Right lung (tissue), 10 donors: Measurements from ENCODE around the gene GCGR. TPM values are rescaled to one million over a fixed set of nuclear protein-coding genes. Genes with fewer than 3 reads are reported as not detected.

Experiments
- DNase-seq, 2 donors: peaks; one replicate each; pipeline ENCODE4 v3.0.0-alpha.2; 2013
- long read RNA-seq, 8 donors: transcript quantifications; one replicate each; lab custom pipeline, GENCODE V29; 2026
- polyA plus RNA-seq, 5 donors: library from polyadenylated mRNA; unstranded; fragments of 120-200 nt; gene quantifications; one replicate each; pipeline versions ENCODE4 v1.2.1 to v1.2.3, GENCODE V29; 2013; ENCODE audit warnings: inconsistent platforms in 1 of 5, low replicate concordance in 1 of 5; ENCODE audit not compliant: insufficient read length in 5 of 5, insufficient read depth in 1 of 5

Gene GCGR
- polyA plus RNA-seq = under 1 TPM in 4 of 5 donors, not detected in 1; 0.08 to 0.42 (median 0.20) TPM
- long read RNA-seq, donor 1 = 0 reads
- long read RNA-seq, donor 2 = 0 reads
- long read RNA-seq, donor 3 = 0 reads
- long read RNA-seq, donor 4 = 0 reads
- long read RNA-seq, donor 5 = 0 reads
- long read RNA-seq, donor 6 = 0 reads
- long read RNA-seq, donor 7 = 0 reads
- long read RNA-seq, donor 8 = 0 reads

GRCh38 chr17:81803728-81804558 lies at the start of gene GCGR:
Gene GCGR (plus strand): TSS chr17:81804150. CDS start chr17:81809019, 4,869 bp downstream.
- no peak for DNase-seq

GRCh38 chr17:81792675-81793615 lies 11.0 kb upstream of the GCGR start:
- no peak for DNase-seq

GRCh38 chr17:81794074-81794476 lies 9.9 kb upstream of the GCGR start:
- no peak for DNase-seq

GRCh38 chr17:81794509-81794908 lies 9.4 kb upstream of the GCGR start:
- no peak for DNase-seq

- DNase-seq = no peak
Observed at GRCh38 chr17:81801327-81801726, 2.6 kb upstream of the GCGR start.

GRCh38 chr17:81802048-81802758 lies 1.7 kb upstream of the GCGR start:
- DNase-seq = no peak

GRCh38 chr17:81802856-81803643 lies 900 bp upstream of the GCGR start:
- DNase-seq = no peak

- no peak for DNase-seq
Observed at GRCh38 chr17:81804559-81805399, 829 bp downstream of the GCGR start.

- DNase-seq = no peak
Observed at GRCh38 chr17:81805707-81806460, 1.9 kb downstream of the GCGR start.

DNA sequence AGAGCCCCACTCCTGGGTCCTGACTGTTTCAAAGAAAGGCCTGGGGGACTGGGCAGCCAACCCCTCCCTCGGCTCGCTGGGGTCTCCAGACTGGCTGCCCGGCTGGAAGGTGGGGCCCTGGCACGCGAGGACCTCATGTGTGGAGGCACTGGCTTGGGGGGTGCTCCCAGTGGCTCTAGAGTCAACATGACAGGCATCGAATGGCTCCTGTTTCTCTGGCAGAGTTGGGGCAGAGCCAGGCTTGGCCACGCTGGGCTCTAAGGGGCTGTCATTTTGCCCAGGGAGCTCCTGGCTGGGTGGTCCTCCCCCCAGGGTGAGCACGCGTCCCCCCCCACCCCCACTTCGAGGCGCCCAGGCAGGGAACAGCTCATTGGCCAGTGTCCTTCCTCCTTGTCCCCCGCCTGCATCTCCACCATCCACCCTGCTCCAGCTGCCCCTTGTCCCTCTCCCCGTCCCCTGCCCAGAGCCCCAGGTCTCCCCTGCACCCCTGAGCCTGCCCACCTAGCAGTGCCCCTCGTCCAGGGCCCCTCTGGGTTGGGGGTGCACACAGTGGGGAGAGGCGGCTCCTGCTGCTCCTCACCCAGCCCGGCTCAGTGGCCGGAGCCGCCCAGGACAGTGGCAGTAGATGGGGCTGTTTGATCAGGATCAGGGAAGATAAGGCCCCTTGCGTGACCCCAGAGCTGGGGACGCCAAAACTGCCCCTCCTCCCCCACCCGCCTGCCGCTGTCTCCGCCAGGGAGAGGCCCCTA lies 2.7 kb downstream of the GCGR start:
- no peak for DNase-seq

DNA sequence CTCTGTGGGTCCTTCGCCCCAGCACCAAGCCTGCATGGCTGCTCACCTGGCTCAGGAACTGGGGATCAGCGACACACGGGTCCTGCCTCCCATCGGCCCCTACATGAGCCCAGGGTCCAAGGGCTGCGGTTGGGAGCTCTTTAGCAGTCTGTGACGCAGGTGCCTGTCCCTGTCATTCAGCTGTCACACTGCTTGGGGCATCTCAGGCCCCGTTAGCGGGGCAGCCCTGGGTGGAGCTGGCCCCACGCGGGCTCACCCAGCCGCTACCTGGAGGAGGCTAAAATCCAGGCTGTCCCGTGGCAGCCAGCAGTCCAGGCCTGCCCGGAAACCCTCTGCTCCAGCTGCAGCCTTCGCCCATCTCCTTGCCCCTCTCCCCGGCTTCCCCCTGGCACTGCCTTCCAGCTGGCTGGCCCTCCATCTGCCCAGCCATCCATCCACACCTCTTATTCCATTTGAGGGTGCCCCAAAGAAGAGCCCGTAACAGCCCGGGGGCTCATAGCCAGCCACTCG lies 3.3 kb downstream of the GCGR start:
- DNase-seq = no peak

GRCh38 chr17:81807839-81808238 lies 3.9 kb downstream of the GCGR start:
- DNase-seq = no peak

GRCh38 chr17:81808778-81809555 lies 5.0 kb downstream of the GCGR start:
- DNase-seq = no peak

DNA sequence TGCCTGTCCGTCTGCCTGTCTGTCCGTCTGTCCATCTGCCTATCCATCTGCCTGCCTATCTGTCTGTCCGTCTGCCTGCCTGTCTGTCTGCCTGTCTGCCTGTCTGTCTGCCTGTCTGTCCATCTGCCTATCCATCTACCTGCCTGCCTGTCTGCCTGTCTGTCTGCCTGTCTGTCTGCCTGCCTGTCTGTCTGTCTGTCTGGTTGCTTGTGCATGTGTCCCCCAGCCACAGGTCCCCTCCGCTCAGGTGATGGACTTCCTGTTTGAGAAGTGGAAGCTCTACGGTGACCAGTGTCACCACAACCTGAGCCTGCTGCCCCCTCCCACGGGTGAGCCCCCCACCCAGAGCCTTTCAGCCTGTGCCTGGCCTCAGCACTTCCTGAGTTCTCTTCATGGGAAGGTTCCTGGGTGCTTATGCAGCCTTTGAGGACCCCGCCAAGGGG lies 5.6 kb downstream of the GCGR start:
- no peak for DNase-seq

- DNase-seq = no peak
Observed at GRCh38 chr17:81810476-81810875, 6.5 kb downstream of the GCGR start.

DNA sequence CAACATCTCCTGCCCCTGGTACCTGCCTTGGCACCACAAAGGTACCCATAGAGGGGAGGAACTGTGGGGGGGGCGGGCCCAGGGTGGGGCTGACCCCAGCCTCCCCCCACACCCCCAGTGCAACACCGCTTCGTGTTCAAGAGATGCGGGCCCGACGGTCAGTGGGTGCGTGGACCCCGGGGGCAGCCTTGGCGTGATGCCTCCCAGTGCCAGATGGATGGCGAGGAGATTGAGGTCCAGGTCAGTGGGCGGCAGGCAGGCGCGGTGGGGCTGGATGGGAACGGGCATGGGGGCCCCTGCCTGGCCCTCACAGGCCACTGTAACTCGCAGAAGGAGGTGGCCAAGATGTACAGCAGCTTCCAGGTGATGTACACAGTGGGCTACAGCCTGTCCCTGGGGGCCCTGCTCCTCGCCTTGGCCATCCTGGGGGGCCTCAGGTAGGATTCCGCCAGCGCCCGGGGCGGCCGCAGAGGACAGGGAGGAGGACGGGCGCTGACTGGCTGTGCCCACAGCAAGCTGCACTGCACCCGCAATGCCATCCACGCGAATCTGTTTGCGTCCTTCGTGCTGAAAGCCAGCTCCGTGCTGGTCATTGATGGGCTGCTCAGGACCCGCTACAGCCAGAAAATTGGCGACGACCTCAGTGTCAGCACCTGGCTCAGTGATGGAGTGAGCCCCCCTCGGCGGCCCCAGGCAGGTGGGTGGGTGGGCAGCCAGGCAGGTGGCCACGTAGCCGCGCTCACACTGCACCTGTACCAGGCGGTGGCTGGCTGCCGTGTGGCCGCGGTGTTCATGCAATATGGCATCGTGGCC lies 7.1 kb downstream of the GCGR start:
- no peak for DNase-seq
